Neuronal stem cell (in vitro differentiated cells): ENCODE measurements around the gene GPC5.

Source experiments
- DNase-seq: peaks from one replicate; pipeline ENCODE4 v3.0.0-alpha.2; 2013; ENCODE audit warnings: low spot score
- H2AFZ ChIP-seq: one replicate; pipeline ENCODE4 v1.6.1; 2013; ENCODE audit warnings: mild to moderate bottlenecking, low read length, inconsistent platforms
- H2AK5ac ChIP-seq: 2 replicates; pipeline ENCODE4 v1.6.1; 2013; ENCODE audit warnings: low read depth, mild to moderate bottlenecking, inconsistent platforms, low read length, moderate library complexity, mixed read lengths
- H2BK120ac ChIP-seq: 2 replicates; pipeline ENCODE4 v1.6.1; 2013; ENCODE audit warnings: low read depth, mild to moderate bottlenecking, inconsistent platforms, low read length, moderate library complexity, mixed read lengths
- H2BK12ac ChIP-seq: one replicate; pipeline ENCODE4 v1.6.1; 2013; ENCODE audit warnings: low read length, inconsistent platforms
- H2BK15ac ChIP-seq: 2 replicates; pipeline ENCODE4 v1.6.1; 2013; ENCODE audit warnings: mild to moderate bottlenecking, low read length, inconsistent platforms, mixed read lengths
- H2BK5ac ChIP-seq: one replicate; pipeline ENCODE4 v1.6.1; 2013; ENCODE audit warnings: inconsistent platforms, mild to moderate bottlenecking, low read length, moderate library complexity
- H3K14ac ChIP-seq: one replicate; pipeline ENCODE4 v1.6.1; 2013; ENCODE audit warnings: low read length, inconsistent platforms
- H3K18ac ChIP-seq: 2 replicates; pipeline ENCODE4 v1.6.1; 2013; ENCODE audit warnings: low read length, inconsistent platforms
- H3K23ac ChIP-seq: 2 replicates; pipeline ENCODE4 v1.6.1; 2013; ENCODE audit warnings: low read depth, mild to moderate bottlenecking, mixed read lengths, low read length, inconsistent platforms; ENCODE audit not compliant: poor library complexity
- H3K27ac ChIP-seq: replicated peaks from 3 replicates; pipeline ENCODE4 v1.5.1; 2013; ENCODE audit warnings: low read length, inconsistent platforms
- H3K27me3 ChIP-seq, 3 experiments: 2 replicates each; pipeline ENCODE4 v1.6.1; 2013; ENCODE audit warnings: low read length in 3 of 3, mild to moderate bottlenecking in 2 of 3, inconsistent platforms in 1 of 3, low read depth in 1 of 3, mixed read lengths in 1 of 3, moderate library complexity in 1 of 3; ENCODE audit not compliant: control insufficient read depth in 3 of 3, insufficient read depth in 3 of 3
- H3K36me3 ChIP-seq, 2 donors: replicated peaks in 1 of 2; 2 replicates each; pipeline ENCODE4 v1.6.1; 2013; ENCODE audit warnings: low read length in 2 of 2; ENCODE audit not compliant: control insufficient read depth in 2 of 2, insufficient read depth in 2 of 2
- H3K4ac ChIP-seq: 2 replicates; pipeline ENCODE4 v1.6.1; 2013; ENCODE audit warnings: inconsistent platforms, mild to moderate bottlenecking, low read length, moderate library complexity
- H3K4me1 ChIP-seq, 2 donors: 1 replicate in 1 of 2; 2 replicates in 1 of 2; pipeline ENCODE4 v1.6.1; 2013; ENCODE audit warnings: low read length in 2 of 2, low read depth in 1 of 2; ENCODE audit not compliant: control insufficient read depth in 2 of 2, insufficient read depth in 1 of 2
- H3K4me2 ChIP-seq: one replicate; pipeline ENCODE4 v1.6.1; 2013; ENCODE audit warnings: mild to moderate bottlenecking, low read length, inconsistent platforms; ENCODE audit not compliant: insufficient read depth, poor library complexity, severe bottlenecking
- H3K4me3 ChIP-seq, 2 donors: 2 replicates each; pipeline ENCODE4 v1.5.1; 2013; ENCODE audit warnings: low read length in 2 of 2, mild to moderate bottlenecking in 2 of 2, inconsistent platforms in 1 of 2, moderate library complexity in 1 of 2
- H3K79me1 ChIP-seq: one replicate; pipeline ENCODE4 v1.6.1; 2013; ENCODE audit warnings: low read depth, mild to moderate bottlenecking, inconsistent platforms, low read length, moderate library complexity
- H3K9ac ChIP-seq: one replicate; pipeline ENCODE4 v1.6.1; 2013; ENCODE audit warnings: mild to moderate bottlenecking, low read depth, low read length, inconsistent platforms; ENCODE audit not compliant: poor library complexity
- H3K9me3 ChIP-seq, 2 donors: replicated peaks in 1 of 2; 2 replicates each; pipeline versions ENCODE3 to v1.6.1; 2013; ENCODE audit warnings: low read length in 2 of 2, mild to moderate bottlenecking in 2 of 2, inconsistent platforms in 1 of 2, low read depth in 1 of 2, mixed read lengths in 1 of 2, moderate library complexity in 1 of 2; ENCODE audit not compliant: control insufficient read depth in 2 of 2, insufficient read depth in 1 of 2
- H4K8ac ChIP-seq: one replicate; pipeline ENCODE4 v1.6.1; 2013; ENCODE audit warnings: low read depth, mild to moderate bottlenecking, inconsistent platforms, low read length, moderate library complexity
- H4K91ac ChIP-seq: one replicate; pipeline ENCODE4 v1.6.1; 2013; ENCODE audit warnings: low read length, low read depth, mild to moderate bottlenecking, inconsistent platforms; ENCODE audit not compliant: poor library complexity
- WGBS, 2 donors: extraction: QIAGEN DNeasy Blood & Tissue Kit; methylation state at CpG; one replicate each; pipeline ENCODE4 v1.1.7; 2013; ENCODE audit warnings: missing lambda C conversion rate in 2 of 2, mixed read lengths in 1 of 2; ENCODE audit not compliant: insufficient read length in 2 of 2, insufficient replicate concordance in 1 of 2; ENCODE audit errors: extremely low coverage in 2 of 2; 5-methylcytosine and 5-hydroxymethylcytosine counted together

The GPC5 gene

DNA sequence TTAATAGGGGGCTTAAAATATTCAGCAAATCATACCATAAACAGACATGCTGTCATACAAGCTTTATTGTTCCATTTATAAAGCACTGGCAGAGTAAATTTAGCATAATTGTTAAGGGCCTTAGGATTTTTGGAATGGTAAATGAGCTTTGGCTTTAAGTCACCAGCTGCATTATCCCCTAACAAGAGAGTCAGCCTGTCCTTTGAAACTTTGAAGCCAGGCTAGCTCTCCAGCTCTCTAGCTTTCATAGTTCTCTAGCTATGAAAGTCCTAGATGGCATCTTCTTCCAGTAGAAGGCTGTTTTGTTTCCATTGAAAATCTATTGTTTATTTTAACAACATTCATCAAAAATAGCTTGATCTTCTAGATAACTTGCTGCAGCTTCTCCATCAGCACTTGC lies 1407.3 kb downstream of the GPC5 start:
- no peak overlapping the region for H2BK120ac ChIP-seq
- no peak overlapping the region for H4K8ac ChIP-seq
- no peak overlapping the region for H2AK5ac ChIP-seq
- H2BK5ac ChIP-seq, result no peak overlapping the region
- no peak overlapping the region for H4K91ac ChIP-seq
- H3K14ac ChIP-seq, result no peak overlapping the region
- no peak overlapping the region for H3K4ac ChIP-seq
- H3K4me1 ChIP-seq, result no peaks in the 10 kb centered on the region
- H2AFZ ChIP-seq, result peak overlapping the region; percentile 85
- no peaks in the 10 kb centered on the region for H3K79me1 ChIP-seq
- no peak overlapping the region for H2BK15ac ChIP-seq
- no peak overlapping the region for H3K18ac ChIP-seq
- no peak for DNase-seq
- no peak overlapping the region for H2BK12ac ChIP-seq
- H3K27me3 ChIP-seq, result no peaks in the 10 kb centered on the region
- no peak overlapping the region for H3K9ac ChIP-seq
- H3K4me3 ChIP-seq, result no peak overlapping the region
- no peak overlapping the region for H3K4me2 ChIP-seq
- no peak overlapping the region for H3K27ac ChIP-seq
- H3K23ac ChIP-seq, result no peak overlapping the region
- no peaks in the 10 kb centered on the region for H3K36me3 ChIP-seq
- H3K9me3 ChIP-seq, result no peaks in the 10 kb centered on the region

DNA sequence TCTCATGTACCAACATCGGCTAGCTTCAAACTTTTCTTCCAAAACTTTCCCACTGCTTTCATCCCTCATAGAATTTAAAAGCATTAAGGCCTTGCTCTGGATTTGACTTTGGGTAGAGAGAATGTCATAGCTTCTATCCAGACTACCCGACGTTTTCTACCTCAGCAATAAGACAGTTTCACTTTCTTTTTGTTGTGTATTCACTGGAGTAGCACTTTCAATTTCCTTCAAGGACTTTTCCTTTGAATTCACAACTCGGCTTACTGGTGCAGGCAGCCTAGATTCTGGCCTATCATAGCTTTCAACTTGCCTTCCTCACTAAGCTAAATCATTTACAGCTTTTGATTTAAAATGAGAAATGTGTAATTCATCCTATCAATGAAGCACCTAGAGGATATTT lies 1407.8 kb downstream of the GPC5 start:
- Histone ChIP-seq H2BK120ac (no peak overlapping the region), H2AK5ac (no peak overlapping the region), H3K27ac (no peak overlapping the region), H2AFZ (peak overlapping the region; percentile 85), H3K4me3 (no peak overlapping the region), H3K23ac (no peak overlapping the region), H3K4ac (no peak overlapping the region), H3K14ac (no peak overlapping the region), H2BK15ac (no peak overlapping the region), H3K18ac (no peak overlapping the region), H2BK5ac (no peak overlapping the region), H2BK12ac (no peak overlapping the region), H3K79me1 (no peaks in the 10 kb centered on the region), H4K8ac (no peak overlapping the region), H3K9me3 (no peaks in the 10 kb centered on the region), H3K36me3 (no peaks in the 10 kb centered on the region), H3K4me2 (no peak overlapping the region), H4K91ac (no peak overlapping the region), H3K27me3 (no peaks in the 10 kb centered on the region), H3K4me1 (no peaks in the 10 kb centered on the region), H3K9ac (no peak overlapping the region)
- DNase-seq, result no peak
- WGBS, 2 donors, result no CpG with 5 or more reads among the region's 4 CpGs

DNA sequence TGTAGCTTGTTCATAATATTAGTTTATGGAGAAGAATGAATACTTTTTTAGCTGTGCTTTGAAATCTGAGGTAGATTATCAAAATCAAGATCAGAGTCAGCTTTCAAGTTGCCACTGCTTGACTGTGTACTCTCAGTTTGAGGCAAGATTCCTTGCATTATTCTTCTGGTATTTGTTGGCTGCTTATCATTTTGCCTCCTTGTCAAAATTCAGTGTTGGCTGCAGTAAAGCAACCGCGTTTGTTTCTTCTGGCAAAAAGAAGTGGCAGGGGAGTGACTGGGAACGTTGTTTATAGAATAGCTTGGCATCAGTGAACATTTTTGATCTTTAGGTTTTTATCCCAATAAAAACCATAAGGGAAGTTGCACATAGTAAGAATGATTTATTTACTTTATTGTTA lies 1408.9 kb downstream of the GPC5 start:
- no peak overlapping the region for H3K23ac ChIP-seq
- H3K79me1 ChIP-seq, result no peaks in the 10 kb centered on the region
- no peak overlapping the region for H2AFZ ChIP-seq
- no peak overlapping the region for H2AK5ac ChIP-seq
- H2BK12ac ChIP-seq, result no peak overlapping the region
- H3K4me1 ChIP-seq, result no peaks in the 10 kb centered on the region
- no peak overlapping the region for H3K18ac ChIP-seq
- no peaks in the 10 kb centered on the region for H3K27me3 ChIP-seq
- H3K9ac ChIP-seq, result no peak overlapping the region
- H4K8ac ChIP-seq, result no peak overlapping the region
- no peak overlapping the region for H3K4ac ChIP-seq
- H2BK15ac ChIP-seq, result no peak overlapping the region
- H3K4me2 ChIP-seq, result no peak overlapping the region
- no peaks in the 10 kb centered on the region for H3K36me3 ChIP-seq
- WGBS, 2 donors, result no CpG with 5 or more reads among the region's 3 CpGs
- no peak overlapping the region for H3K14ac ChIP-seq
- H2BK120ac ChIP-seq, result no peak overlapping the region
- peaks cover 0 to 2% of the 10 kb centered on the region in 2 donors for H3K9me3 ChIP-seq
- no peak overlapping the region for H2BK5ac ChIP-seq
- H3K4me3 ChIP-seq, result no peak overlapping the region
- H3K27ac ChIP-seq, result no peak overlapping the region
- no peak overlapping the region for H4K91ac ChIP-seq
- DNase-seq, result no peak

DNA sequence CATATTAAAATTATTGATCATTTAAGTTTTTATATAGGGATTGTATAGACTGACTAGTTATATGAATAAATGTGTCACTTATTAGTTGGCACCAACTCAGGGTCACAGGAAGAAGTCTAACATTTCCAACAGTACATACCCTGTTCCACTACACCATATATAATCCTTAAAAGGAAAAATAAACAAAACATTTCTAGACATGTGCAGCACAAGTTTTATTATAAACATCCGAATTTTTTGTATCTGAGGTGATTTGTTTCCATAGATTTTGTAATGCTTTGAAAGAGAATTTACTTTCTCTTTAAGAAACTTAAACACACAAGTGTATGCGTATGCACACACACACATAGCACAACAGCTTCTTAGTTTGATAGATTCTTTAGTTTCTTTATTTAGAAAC lies 1409.5 kb downstream of the GPC5 start:
- WGBS, 2 donors, result no CpG with 5 or more reads among the region's 2 CpGs

More for the DNA sequence above, 1409.5 kb downstream of the GPC5 start:
- Histone ChIP-seq H3K27me3 (no peaks in the 10 kb centered on the region), H4K8ac (no peak overlapping the region), H3K9ac (no peak overlapping the region), H2AK5ac (no peak overlapping the region), H3K36me3 (no peaks in the 10 kb centered on the region), H2BK12ac (no peak overlapping the region), H3K4ac (no peak overlapping the region), H4K91ac (no peak overlapping the region), H3K14ac (no peak overlapping the region), H2BK5ac (no peak overlapping the region), H2BK15ac (no peak overlapping the region), H3K9me3 (peaks cover 0 to 2% of the 10 kb centered on the region in 2 donors), H3K4me1 (no peaks in the 10 kb centered on the region), H3K4me2 (no peak overlapping the region), H3K27ac (no peak overlapping the region), H3K18ac (no peak overlapping the region), H2AFZ (no peak overlapping the region), H3K79me1 (no peaks in the 10 kb centered on the region), H3K4me3 (no peak overlapping the region), H2BK120ac (no peak overlapping the region), H3K23ac (no peak overlapping the region)
- DNase-seq, result no peak
